ENCODE results near the gene PCDHA1.

PCDHA1 gene

DNA sequence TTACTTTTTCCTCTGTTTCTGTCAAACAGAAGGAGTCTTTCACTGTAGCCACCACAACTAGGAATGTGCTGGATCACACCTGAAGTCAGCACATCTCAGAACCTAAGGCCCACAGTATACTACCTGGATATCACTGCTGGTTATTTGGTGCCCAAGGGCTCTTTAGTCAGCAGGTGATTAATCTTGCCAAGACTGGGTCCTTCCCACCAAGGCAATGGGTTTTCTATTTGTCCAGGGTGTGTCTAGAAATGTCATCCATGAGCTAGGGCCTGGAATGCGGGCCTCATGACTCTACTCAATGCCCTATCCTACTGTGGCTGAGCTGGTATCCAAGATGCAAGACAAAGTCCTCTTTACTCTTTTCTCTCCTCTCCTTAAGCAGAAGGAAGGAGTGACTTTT is 130.4 kb downstream of the PCDHA1 start:
- in situ Hi-C loops (cut with MboI; ENCODE audit: low sequenced_read_pairs) = no loop called here

DNA sequence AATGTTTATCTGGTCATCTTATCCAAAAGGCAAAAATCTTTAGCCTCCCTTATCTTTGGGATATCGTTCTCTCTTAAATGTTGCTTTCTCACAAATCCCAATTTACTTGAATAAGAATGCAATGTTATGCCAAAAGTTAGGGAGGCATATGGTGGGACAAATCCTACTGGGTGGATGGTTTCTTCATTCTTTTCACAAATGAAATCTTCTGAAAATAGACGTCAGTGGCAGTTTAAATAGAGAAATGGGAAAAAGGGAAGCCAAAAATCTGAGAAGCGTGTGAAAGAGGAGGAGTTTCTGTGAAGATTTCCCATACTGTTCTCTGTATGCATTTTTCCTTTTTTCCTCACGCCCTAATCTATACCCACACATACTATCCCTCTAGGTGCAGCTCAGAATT is 137.7 kb downstream of the PCDHA1 start:
- in situ Hi-C loops (cut with MboI; ENCODE audit: low sequenced_read_pairs) = no loop called here

GRCh38 chr5:140925806-140926442 is 140.0 kb downstream of the PCDHA1 start, which contains the start of gene PCDHAC1:
Gene PCDHAC1, plus strand, starts transcription at chr5:140926299. Its CDS starts 594 bp downstream, at chr5:140926893.
- in situ Hi-C loops (cut with MboI; ENCODE audit: low sequenced_read_pairs) = no loop called here

DNA sequence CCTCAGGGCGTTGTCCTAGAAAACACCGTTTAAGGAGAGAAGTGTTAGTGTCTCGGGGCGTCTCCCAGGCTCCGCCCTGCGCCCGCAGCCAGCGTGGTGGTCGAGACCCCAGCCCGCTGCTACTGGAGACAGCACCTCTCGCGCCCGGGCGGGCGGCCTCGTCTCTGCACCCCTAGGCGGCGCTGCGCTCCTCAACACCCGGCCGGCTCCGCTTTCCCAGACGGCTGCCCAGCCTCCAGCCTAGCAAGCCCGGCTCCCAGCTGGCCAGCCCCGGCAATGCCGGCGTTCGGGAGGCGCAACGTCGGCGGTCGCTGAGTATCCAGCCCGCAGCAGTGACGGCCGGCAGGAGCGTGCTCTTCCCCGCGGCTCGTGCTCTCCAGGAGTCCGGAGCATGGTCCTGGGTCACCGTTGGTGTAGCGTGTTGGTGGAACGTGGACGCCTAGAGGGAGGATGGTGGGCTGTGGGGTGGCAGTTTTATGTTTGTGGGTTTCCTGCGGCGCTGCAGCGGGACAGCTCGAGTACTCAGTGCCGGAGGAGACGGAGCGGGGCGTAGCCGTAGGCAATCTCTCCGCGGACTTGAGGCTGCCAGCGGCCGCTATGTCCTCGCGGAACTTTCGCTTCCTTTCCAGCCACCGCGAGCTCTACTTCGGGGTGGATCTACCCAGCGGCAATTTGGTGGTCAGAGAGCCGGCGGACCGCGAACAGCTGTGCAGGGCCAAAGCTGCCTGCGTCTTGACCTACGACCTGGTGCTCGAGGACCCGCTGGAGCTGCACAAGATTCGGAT is 140.7 kb downstream of the PCDHA1 start:
- in situ Hi-C loops (cut with MboI; ENCODE audit: low sequenced_read_pairs) = no loop called here

DNA sequence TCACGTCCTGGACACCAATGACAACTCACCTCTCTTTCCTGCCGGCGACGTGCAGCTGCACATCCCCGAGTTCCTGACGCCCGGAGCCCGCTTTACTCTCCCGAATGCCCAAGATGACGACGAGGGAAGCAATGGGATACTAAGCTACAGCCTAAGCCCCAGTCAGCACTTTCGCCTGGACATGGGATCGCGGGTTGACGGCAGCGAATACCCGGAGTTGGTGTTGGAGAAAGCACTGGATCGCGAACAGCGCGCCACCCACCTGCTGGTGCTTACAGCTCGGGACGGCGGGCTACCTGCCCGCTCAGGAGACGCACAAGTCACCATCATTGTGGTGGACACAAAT is 141.3 kb downstream of the PCDHA1 start:
- in situ Hi-C loops (cut with MboI; ENCODE audit: low sequenced_read_pairs) = no loop called here

- in situ Hi-C loops (cut with MboI; ENCODE audit: low sequenced_read_pairs) = no loop called here
Measured at GRCh38 chr5:140934964-140935606, 149.1 kb downstream of the PCDHA1 start.

DNA sequence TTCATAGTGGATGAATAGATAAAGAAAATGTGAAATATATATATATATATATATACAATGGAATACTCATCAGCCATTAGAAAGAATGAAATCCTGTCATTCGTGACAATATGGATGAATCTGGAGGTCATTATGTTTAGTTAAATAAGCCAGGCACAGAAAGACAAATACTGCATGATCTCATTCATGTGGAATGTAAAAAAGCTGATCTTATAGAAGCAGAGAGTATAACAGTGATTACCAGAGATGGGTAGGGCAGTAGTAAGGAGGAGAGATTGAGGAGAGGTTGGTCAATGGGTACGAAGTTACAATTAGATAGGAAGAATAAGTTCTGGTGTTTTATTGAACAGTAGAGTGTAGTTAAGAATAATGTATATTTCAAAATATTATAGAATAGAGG is 160.6 kb downstream of the PCDHA1 start:
- in situ Hi-C loops (cut with MboI; ENCODE audit: low sequenced_read_pairs) = no loop called here

DNA sequence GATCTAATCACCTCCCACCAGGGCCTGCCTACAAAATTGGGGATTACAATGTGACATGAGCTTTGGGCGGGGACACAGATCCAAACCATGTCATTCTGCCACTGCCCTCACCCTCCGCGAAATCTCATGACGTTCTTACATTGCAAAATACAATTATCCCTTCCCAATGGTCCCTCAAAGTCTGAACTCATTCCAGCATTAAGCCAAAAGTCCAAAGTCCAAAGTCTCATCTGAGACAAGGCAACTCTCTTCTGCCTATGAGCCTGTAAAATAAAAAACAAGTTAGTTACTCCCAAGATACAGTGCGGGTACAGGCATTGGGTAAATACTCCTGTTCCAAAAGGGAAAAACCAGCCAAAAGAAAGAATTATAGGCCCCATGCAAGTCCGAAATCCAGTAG is 165.7 kb downstream of the PCDHA1 start:
- in situ Hi-C loops (cut with MboI; ENCODE audit: low sequenced_read_pairs) = no loop called here

- in situ Hi-C loops (cut with MboI; ENCODE audit: low sequenced_read_pairs) = no loop called here
Measured at GRCh38 chr5:140953234-140953633, 167.3 kb downstream of the PCDHA1 start.

GRCh38 chr5:140962190-140962589 is 176.2 kb downstream of the PCDHA1 start:
- in situ Hi-C loops (cut with MboI; ENCODE audit: low sequenced_read_pairs) = no loop called here

DNA sequence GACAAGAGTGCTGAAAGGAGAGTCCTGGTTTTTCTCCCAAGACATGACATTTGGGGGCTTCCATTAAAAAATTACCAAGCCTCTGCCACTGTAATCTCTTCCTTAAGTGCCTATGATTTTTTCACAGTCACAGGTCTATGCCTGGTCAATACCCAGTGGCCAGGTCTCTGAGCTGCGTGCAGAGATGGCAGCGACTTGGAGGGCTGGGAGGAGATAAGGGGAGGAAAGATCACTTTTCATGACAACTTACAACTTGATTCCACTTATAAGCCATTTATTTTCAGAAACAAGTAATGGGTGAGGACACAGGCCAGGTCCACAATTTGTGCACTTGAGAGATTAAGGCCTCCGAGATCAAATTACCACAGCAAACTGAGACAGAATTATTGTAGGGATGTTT is 178.4 kb downstream of the PCDHA1 start:
- in situ Hi-C loops (cut with MboI; ENCODE audit: low sequenced_read_pairs) = no loop called here

DNA sequence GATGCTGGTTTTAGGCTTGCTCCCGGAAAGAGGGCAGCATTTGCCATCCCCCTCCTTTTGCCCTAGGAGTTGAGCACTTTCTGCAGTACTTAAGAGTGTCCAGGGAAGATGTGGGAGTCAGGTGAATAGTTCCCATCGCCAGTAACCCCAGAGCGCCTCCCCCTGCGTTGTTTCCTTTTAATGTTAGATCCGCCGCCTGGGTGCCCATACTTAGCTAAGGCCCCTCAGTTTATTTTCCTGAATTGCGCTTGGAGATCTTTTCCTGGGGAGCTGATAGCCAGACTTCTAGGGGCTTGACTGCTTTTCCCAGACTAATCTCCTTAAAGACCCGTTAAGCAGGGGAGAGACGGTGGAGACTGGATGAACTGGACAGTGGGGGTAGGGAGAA is 180.0 kb downstream of the PCDHA1 start:
- in situ Hi-C loops (cut with MboI; ENCODE audit: low sequenced_read_pairs) = no loop called here

DNA sequence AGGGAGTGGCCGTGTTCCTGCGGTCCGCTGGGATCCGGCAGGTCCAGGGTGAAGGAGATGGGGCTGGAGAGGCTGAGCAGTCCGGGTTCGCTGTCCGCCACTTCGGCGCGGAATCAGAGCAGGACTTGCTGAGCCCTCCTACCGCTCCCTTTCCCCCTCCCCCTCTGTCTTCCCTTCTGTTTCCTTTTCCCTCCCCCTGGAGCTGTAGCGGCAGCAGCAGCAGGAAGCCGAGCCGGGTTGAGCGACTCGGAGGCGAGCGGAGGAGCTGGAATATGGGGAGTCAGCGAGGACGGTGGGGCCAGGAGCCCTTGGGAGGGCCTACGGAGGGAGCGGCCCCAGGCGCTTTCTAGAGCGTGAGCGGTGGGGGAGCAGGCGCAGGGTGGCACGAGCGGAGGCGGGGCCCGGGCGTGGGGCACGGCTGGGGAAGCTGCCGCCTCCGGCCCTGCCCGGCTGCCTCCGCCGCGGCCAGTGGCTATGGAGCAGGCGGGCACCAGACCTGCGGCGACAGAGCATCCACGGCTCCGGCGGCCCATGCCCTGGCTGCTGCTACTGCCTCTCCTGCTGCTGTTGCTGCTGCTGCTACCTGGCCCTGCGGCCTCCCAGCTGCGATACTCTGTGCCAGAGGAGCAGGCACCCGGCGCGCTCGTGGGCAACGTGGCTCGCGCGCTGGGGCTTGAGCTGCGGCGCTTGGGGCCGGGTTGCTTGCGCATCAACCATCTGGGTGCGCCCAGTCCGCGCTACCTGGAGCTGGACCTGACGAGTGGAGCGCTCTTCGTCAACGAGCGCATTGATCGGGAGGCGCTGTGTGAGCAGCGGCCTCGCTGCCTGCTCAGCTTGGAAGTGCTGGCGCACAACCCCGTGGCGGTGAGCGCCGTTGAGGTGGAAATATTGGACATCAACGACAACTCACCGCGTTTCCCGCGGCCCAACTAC is 180.6 kb downstream of the PCDHA1 start, which contains the start of gene PCDHAC2:
Gene PCDHAC2, plus strand, starts transcription at position 184 of the 933 bp plus-strand sequence. Its CDS starts 291 bp downstream, at position 475.
- in situ Hi-C loops (cut with MboI; ENCODE audit: low sequenced_read_pairs) = no loop called here

DNA sequence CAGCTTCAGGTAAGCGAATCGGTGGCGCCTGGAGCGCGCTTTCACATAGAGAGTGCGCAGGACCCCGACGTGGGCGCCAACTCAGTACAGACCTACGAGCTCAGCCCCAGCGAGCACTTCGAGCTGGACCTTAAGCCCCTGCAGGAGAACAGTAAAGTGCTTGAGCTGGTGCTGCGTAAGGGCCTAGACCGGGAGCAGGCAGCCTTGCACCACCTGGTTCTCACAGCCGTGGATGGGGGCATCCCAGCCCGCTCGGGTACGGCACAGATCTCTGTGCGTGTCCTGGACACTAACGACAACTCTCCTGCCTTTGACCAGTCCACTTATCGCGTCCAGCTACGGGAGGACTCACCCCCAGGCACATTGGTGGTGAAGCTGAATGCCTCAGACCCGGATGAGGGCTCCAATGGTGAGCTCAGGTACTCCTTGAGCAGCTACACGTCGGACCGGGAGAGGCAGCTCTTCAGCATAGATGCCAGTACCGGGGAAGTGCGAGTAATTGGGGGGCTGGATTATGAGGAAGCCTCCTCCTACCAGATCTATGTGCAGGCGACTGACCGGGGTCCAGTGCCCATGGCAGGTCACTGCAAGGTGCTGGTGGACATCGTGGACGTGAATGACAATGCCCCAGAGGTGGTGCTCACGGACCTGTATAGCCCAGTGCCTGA is 181.4 kb downstream of the PCDHA1 start:
- in situ Hi-C loops (cut with MboI; ENCODE audit: low sequenced_read_pairs) = no loop called here

DNA sequence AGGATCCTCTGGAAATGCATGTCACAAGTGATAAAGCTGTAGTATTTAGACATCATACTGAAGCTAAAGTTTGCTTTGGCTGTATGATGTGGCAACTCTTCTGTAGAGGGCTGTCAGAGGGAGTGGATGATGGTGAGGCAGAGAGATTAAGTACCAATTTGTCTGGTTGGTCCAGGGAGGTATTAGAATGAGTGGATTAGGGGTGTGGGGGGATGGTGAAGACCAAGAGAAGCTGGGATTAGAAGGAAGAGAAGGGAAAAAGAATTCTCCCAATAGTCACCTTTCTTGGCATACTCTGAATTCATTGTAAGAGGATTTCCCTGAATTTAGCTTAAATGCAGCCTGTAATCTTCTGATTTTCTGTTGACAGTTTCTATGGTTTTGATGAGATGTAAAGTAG is 183.9 kb downstream of the PCDHA1 start:
- in situ Hi-C loops (cut with MboI; ENCODE audit: low sequenced_read_pairs) = no loop called here

GRCh38 chr5:140973550-140973949 is 187.6 kb downstream of the PCDHA1 start:
- in situ Hi-C loops (cut with MboI; ENCODE audit: low sequenced_read_pairs) = no loop called here

GRCh38 chr5:140977003-140977402 is 191.1 kb downstream of the PCDHA1 start:
- in situ Hi-C loops (cut with MboI; ENCODE audit: low sequenced_read_pairs) = no loop called here

- in situ Hi-C loops (cut with MboI; ENCODE audit: low sequenced_read_pairs) = no loop called here
Measured at GRCh38 chr5:140978260-140978659, 192.3 kb downstream of the PCDHA1 start.

DNA sequence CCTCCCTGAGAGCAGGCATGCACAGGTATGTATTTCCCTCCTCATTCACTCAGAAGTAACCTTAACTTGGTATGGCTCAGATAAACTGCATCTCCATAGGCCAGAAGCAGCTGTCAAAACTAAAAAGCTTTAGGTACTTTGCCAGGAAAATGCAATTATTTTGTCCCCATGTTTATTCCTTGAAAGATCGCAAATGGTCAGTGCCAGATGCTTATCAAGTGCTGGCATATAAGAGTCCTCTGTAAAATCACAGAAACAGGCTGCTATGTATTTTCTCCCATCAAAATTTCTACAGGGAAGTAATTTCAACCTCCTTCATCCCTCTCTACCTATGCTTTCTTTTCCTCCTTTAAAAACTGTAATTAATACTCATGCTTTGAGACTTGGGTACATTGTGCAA is 193.0 kb downstream of the PCDHA1 start:
- in situ Hi-C loops (cut with MboI; ENCODE audit: low sequenced_read_pairs) = no loop called here

DNA sequence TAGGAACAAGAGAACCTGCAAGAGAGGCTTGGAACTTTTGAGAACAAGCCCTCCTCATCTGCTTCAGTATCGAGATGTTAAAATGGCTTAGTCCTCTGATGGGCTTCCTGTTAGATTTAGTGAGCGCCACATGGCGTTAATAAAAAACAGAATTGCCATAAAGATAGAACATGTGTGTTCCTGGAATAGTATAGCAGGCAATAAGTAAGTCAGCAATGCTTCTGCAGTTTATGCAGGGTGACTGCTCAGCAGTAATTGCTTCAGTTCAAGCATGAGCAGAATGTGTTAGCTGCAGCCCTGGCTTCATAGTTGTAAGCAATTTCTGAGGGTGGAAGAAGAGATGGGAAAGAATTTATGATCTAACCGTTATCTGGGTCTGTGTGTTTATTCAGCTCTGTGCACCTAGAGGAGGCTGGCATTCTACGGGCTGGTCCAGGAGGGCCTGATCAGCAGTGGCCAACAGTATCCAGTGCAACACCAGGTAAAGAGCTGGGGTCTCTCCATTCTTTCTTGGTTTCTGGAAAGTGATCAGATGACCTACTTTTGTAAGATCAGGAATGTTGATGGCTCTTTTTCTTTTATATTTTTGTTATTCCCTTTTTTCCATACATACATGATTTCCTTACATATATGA is 196.3 kb downstream of the PCDHA1 start:
- in situ Hi-C loops (cut with MboI; ENCODE audit: low sequenced_read_pairs) = no loop called here

Data from HL-60/S4 treated with retinoic acid at 250 ng/mL for 4 days and 3 days (cell line).